ENCODE measurements around the gene FBF1.

The FBF1 gene

DNA sequence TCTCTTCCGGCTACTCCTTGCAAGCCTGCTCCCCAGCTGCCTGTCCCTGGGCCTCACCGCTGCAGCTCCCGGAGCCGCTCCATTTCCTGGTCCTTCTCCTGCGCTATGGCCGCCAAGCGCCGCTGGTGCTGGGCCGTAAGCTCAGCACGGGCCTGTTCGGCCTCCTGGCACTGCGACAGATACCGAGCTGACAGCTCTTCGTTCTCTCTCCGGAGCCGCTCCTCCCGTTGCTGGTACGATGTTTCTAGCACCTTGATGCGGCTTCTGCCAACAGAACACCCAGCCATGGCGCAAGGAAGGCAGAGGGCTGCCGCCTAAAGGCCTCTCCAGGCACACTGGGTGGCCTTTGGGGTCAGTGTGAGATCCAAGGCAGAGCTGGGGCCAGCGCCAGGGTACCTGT, 21.2 kb downstream of the FBF1 start:
- in situ Hi-C loops (cut with HindIII; ENCODE audit: low sequenced_read_pairs), result loop anchor here (25.0 kb wide), 1 partner anchor 343 kb away; the partner anchor contains the start of gene UBALD2

DNA sequence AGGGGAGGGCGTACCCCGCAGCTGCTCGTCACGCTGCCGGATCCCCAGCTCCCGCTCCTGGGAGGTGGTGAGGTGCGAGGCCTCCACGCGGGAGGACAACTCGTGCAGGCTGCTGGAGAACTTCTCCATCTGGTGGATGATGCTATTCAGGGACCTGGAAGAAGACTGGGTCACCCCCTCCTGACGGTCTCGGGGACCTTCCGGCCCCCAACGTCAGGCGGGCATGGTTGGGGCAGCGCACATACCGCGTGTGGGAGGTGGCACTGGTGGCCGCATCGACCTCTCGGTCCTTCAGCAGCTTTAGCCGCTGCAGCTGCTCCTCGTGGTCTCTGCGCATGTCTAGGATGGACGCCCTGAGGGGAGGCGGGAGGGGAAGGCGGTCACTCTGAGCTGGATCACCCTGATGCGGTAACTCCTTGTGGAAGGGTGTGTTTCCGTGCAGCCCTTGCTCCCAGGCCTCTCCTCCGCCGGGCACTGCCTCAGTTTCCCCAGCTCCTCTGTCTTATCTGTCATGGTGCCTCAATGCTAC, 22.9 kb downstream of the FBF1 start:
- in situ Hi-C loops (cut with HindIII; ENCODE audit: low sequenced_read_pairs), result loop anchor here (25.0 kb wide), 1 partner anchor 344 kb away; the partner anchor contains the start of gene UBALD2

DNA sequence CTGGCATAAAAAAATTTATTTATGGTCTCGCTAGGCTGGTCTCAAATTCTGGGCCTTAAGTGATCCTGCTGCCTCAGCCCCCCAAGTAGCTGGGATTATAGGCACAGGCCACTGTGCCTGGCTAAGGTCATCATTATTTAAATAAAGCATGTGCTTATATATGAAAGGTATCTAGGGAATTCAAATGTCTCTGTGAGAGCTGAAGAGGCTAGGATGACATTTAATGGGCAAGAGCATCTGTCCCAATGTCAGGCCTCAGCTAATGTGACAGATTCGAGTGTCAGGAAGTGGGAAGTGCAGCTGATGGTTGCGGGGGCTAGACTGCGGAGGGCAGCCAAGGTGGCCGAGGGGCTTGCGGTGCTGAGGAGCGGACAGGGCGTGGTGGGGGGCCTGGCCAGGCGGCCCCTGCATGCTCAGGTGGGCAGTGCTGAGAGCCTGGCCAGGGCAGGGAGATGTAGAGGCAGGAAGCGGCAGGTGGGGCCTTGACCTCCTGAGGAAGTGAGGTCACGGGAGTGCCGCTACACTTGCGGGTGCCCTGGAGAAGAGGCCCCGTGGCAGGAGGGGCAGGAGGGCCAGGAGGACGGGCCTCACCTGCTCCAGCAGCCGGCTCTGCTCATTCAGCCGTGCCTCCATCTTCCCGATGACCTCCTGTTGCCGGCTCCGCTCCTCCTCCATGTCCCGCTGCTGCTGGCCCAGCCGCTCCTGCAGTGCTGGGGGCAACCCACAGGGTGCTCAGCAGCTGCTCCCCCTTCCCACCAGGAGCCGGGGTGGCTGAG, 23.5 kb downstream of the FBF1 start:
- in situ Hi-C loops (cut with HindIII; ENCODE audit: low sequenced_read_pairs), result loop anchor here (25.0 kb wide), 1 partner anchor 345 kb away; the partner anchor contains the start of gene UBALD2

DNA sequence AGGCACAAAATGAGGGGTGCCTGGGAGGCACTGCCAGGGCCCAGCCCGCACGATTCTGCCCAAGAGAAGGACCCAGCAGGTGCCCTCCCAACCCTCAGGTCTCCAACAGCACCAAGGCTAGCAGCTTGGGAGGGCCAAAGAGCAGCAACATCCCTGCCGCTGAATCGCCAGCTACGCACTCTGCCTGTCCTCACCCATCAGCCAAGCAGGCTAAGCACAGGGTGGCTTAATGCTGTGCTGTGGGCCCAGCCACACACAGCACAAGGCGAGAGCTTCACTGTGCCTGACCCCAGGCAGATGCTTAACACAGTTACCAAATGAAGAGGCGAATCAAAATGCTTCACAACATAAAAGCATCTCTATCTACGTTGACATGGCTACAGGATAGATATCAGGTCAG, 25.6 kb downstream of the FBF1 start:
- in situ Hi-C loops (cut with HindIII; ENCODE audit: low sequenced_read_pairs), result loop anchor here (25.0 kb wide), 1 partner anchor 347 kb away; the partner anchor contains the start of gene UBALD2

GRCh38 chr17:75914643-75915267, 26.1 kb downstream of the FBF1 start:
- in situ Hi-C loops (cut with HindIII; ENCODE audit: low sequenced_read_pairs), result loop anchor here (25.0 kb wide), 1 partner anchor 348 kb away; the partner anchor contains the start of gene UBALD2

GRCh38 chr17:75913537-75914210, 27.2 kb downstream of the FBF1 start:
- in situ Hi-C loops (cut with HindIII; ENCODE audit: low sequenced_read_pairs), result loop anchor here (25.0 kb wide), 1 partner anchor 349 kb away; the partner anchor contains the start of gene UBALD2

- in situ Hi-C loops (cut with HindIII; ENCODE audit: low sequenced_read_pairs), result loop anchor here (25.0 kb wide), 1 partner anchor 352 kb away; the partner anchor contains the start of gene UBALD2
These were observed 30.1 kb downstream of the FBF1 start for GRCh38 chr17:75910699-75911098.

GRCh38 chr17:75909812-75910274, 31.0 kb downstream of the FBF1 start:
- in situ Hi-C loops (cut with HindIII; ENCODE audit: low sequenced_read_pairs), result loop anchor here (25.0 kb wide), 1 partner anchor 352 kb away; the partner anchor contains the start of gene UBALD2

DNA sequence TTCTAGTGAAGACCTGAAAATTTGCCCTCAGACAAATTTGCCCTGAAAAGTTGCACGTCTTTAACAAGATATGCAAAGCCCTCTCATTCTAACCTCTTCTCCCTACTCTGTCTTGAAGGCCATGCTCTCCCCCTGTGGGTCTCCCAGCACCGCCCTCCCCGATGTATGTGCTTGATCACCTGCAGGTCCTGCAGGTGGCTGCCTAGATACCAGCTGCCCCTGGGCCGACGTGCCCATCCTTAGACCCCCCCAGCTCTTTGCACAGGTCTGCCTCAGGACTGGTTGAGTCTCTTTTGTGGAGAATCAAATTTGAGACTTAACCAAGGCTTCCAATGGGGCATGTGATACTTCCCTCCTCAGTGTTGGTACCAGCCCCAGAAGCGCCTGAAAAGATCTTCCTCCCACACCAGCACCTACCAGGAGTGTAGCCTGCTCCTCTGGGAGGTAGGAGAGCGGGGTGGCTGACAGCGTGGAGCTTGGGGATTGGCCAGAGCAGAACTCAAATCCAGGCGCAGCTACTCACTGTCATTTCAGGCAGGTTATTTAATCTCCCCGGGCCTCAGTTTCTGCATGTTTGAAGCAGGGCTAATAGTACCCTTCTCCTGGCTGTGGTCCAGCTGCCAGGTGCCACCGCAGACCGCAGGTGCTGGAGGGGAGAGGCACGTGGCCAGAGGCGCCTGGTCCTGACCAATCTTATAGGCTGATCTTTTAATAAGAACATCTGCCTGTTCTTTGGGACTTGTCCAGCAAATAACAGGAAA, 31.6 kb downstream of the FBF1 start:
- in situ Hi-C loops (cut with HindIII; ENCODE audit: low sequenced_read_pairs), result loop anchor here (25.0 kb wide), 1 partner anchor 353 kb away; the partner anchor contains the start of gene UBALD2

DNA sequence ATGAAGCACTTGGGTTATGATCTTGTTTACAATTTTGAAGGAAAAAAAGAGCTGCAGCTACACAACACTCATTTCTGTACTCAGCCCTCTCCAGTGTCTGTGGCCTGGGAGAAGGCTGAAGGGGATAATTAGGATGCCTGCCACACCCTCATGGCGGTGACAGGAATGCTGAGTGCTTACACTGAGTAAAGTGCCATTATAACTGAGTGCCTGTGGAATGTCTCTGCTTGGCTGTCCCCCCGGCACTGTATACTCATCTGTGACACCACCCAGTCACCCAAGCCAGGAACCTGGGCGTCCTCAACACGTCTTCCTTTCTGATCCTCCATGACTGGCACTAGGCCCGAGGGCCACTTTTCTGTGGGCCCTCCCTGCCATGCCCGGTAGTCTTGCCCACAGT, 32.6 kb downstream of the FBF1 start:
- in situ Hi-C loops (cut with HindIII; ENCODE audit: low sequenced_read_pairs), result loop anchor here (25.0 kb wide), 1 partner anchor 354 kb away; the partner anchor contains the start of gene UBALD2

- in situ Hi-C loops (cut with HindIII; ENCODE audit: low sequenced_read_pairs), result loop anchor here (25.0 kb wide), 1 partner anchor 356 kb away; the partner anchor contains the start of gene UBALD2
These were observed 34.5 kb downstream of the FBF1 start for GRCh38 chr17:75906143-75906884.

GRCh38 chr17:75904749-75905521, 35.9 kb downstream of the FBF1 start, which contains the start of gene MRPL38:
MRPL38 (minus strand) TSS chr17:75904884; CDS start chr17:75904875, 9 bp downstream.
- in situ Hi-C loops (cut with HindIII; ENCODE audit: low sequenced_read_pairs), result loop anchor here (5.0 to 25.0 kb wide), 2 partner anchors 43 to 357 kb away; partner anchors contain the start of gene UBALD2

- in situ Hi-C loops (cut with HindIII; ENCODE audit: low sequenced_read_pairs), result loop anchor here (5.0 to 25.0 kb wide), 2 partner anchors 40 to 360 kb away; partner anchors contain the start of gene UBALD2
These were observed 38.4 kb downstream of the FBF1 start for GRCh38 chr17:75902406-75902805.

GRCh38 chr17:75901727-75902126, 39.1 kb downstream of the FBF1 start:
- in situ Hi-C loops (cut with HindIII; ENCODE audit: low sequenced_read_pairs), result loop anchor here (5.0 to 25.0 kb wide), 2 partner anchors 39 to 361 kb away; partner anchors contain the start of gene UBALD2

GRCh38 chr17:75900691-75901533, 39.9 kb downstream of the FBF1 start:
- in situ Hi-C loops (cut with HindIII; ENCODE audit: low sequenced_read_pairs), result loop anchor here (5.0 to 25.0 kb wide), 2 partner anchors 39 to 361 kb away; partner anchors contain the start of gene UBALD2

GRCh38 chr17:75899767-75900468, 40.9 kb downstream of the FBF1 start:
- in situ Hi-C loops (cut with HindIII; ENCODE audit: low sequenced_read_pairs), result loop anchor here (5.0 to 25.0 kb wide), 2 partner anchors 38 to 362 kb away; partner anchors contain the start of gene UBALD2
